Measurements from ENCODE around the gene FLACC1.
A peak's percentile ranks its signal among the peaks of the same experiment; 100 is the strongest.
"Not testable (repeated sequence)": the region's sequence is repeated elsewhere in the genome, so short reads cannot be mapped to it uniquely, and the experiment has no call there.

Gene FLACC1, protein sequence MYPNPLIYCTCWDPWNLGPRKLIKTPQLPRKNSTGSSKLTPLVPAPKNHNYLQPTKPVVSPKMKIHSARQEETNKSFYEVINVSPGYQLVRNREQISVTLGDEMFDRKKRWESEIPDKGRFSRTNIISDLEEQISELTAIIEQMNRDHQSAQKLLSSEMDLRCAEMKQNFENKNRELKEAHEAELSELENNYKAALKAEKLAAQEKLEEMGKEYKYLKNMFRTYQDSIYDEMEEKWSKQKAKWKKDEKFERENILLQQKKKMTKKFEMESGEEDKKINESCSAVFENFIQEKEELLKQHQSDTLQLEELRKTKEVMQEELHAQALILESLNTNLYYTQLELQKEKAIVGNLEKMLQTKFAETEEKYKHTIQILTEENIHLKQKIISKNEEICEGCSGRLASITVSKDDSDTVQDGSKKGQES

GRCh38 chr2:201357221-201357620 is at the start of gene FLACC1:
Gene FLACC1, minus strand, starts transcription at chr2:201357345. Its CDS starts 5,941 bp downstream, at chr2:201351404.
- no peak for FAIRE-seq
- DNase-seq (ENCODE audit: insufficient read length, low spot score): no peak

- FAIRE-seq: no peak
- DNase-seq (ENCODE audit: insufficient read length, low spot score): no peak
Observed at GRCh38 chr2:201406077-201406662, 49.0 kb upstream of the FLACC1 start.

GRCh38 chr2:201404699-201405280 is 47.6 kb upstream of the FLACC1 start:
- FAIRE-seq: no peak
- DNase-seq (ENCODE audit: insufficient read length, low spot score): no peak

- DNase-seq (ENCODE audit: insufficient read length, low spot score) (no peak), FAIRE-seq (peak; percentile 28)
Observed at GRCh38 chr2:201403880-201404279, 46.7 kb upstream of the FLACC1 start.

DNA sequence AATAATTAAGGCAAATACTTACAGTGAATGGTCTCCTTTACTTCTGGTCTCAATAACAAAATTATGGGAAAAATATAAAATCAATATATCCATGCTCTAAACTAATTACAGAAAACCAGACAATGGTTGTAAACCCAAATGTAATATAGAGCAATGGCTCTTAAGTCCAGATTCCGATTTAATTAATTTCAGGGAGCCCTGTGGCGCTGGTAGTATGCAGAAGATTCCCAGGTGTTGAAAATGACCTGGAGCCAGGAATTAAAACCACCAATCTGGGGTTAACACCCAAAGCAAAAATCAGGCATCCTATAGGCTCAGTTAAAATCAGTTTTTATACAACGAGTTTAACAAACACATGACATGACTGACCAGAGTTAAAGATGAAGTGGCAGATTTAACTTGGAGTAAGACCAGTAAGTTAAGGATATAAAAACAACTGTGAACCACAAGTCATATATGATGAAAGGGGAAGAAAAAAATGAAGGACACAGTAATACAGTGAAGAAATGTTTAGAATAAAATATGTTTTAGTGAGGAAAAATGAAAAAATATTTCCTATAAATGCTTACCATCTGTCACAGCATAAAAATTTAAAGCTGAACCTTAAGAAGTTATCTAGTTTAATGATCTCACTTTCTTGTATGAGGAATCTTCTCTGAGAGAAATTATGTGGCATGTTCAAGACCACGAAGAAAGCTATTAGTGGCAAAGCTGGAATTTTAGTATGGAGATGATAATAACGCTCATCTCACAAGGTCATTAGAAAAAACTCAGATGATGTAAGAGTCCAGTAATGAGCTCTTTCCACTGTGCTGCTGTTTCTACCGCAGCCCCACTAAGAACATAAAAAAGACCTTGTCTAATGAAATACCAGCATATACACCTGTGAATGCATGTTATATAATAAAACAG is 45.8 kb upstream of the FLACC1 start:
- DNase-seq (ENCODE audit: insufficient read length, low spot score) (no peak), FAIRE-seq (no peak)

- DNase-seq (ENCODE audit: insufficient read length, low spot score): no peak
Observed at GRCh38 chr2:201401815-201402214, 44.7 kb upstream of the FLACC1 start.

DNA sequence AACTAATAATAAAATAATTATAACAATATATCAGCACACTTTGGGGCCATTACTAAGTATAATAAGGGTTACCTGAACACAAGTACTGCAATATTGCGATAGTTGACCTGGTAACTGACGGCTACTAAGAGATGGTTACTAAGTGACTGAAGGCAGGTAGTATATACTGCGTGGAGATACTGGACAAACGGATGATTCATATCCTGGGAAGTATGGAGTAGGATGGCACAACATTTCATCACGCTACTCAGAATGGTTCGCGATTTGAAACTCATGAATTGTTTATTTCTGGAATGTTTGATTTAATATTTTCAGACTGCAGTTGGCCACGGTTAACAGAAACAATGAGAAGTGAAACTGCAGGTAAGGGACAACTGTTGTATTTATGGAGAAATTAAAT is 39.5 kb upstream of the FLACC1 start:
- FAIRE-seq (no peak), DNase-seq (ENCODE audit: insufficient read length, low spot score) (no peak)

More at GRCh38 chr2:201401815-201402214, 44.7 kb upstream of the FLACC1 start:
- FAIRE-seq: no peak

DNA sequence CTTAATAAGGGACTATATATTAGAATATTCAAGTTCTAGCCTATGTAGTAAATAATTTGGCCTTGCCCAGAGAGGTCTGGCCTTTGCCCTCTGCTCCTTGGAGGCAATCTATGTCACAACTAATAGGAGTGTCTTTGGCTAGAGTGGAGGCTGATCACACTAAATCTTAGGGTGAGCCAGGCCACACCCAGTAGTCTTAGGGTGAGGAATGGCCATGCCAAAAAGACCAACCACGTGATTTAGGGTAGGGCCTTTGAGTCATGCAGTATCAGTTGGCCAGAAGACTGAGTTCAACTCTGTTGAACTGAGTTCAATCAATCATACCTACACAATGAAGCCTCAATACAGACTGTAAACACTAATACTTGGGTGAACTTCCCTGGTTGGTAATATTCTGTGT is 26.0 kb upstream of the FLACC1 start:
- FAIRE-seq (no peak), DNase-seq (ENCODE audit: insufficient read length, low spot score) (no peak)

- FAIRE-seq: no peak
- no peak for DNase-seq (ENCODE audit: insufficient read length, low spot score)
Observed at GRCh38 chr2:201378496-201379397, 21.6 kb upstream of the FLACC1 start.

DNA sequence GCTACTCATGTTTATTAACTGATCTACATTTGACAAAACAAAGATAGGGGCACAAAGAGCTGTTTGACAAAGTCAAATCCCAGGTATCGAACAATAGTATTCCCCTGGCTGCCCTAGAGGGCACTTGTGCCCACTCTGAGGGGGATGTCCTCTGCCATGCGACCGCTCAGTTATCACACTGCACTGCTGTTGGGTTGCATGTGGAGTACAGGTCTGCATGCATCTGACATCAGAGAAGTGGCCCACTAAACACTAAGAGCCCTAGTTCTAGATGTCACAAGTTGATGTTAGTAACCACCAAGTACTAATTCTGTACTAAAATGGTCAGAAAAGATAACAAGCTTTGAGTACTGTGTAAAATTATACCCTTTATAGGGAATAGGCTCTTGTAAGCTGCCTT is 20.1 kb upstream of the FLACC1 start:
- DNase-seq (ENCODE audit: insufficient read length, low spot score) (no peak), FAIRE-seq (no peak)

- DNase-seq (ENCODE audit: insufficient read length, low spot score): no peak
- FAIRE-seq: no peak
Observed at GRCh38 chr2:201369775-201370174, 12.6 kb upstream of the FLACC1 start.

DNA sequence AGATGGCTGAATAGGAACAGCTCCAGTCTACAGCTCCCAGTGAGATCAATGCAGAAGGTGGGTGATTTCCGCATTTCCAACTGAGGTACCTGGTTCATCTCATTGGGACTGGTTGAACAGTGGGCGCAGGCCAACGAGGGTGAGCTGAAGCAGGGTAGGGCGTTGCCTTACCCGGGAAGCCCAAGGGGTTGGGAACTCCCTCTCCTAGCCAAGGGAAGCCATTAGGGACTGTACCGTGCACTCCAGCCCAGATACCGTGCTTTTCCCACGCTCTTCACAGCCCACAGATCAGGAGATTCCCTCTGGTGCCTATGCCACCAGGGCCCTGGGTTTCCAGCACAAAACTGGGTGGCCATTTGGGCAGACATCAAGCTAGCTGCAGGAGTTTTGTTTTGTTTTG is 12.2 kb upstream of the FLACC1 start:
- FAIRE-seq; DNase-seq (ENCODE audit: insufficient read length, low spot score): not testable (repeated sequence)

GRCh38 chr2:201366146-201366545 is 9.0 kb upstream of the FLACC1 start:
- FAIRE-seq: no peak
- no peak for DNase-seq (ENCODE audit: insufficient read length, low spot score)

GRCh38 chr2:201363857-201364560 is 6.9 kb upstream of the FLACC1 start:
- FAIRE-seq (peak; percentile 70), DNase-seq (ENCODE audit: insufficient read length, low spot score) (peak; percentile 19)

DNA sequence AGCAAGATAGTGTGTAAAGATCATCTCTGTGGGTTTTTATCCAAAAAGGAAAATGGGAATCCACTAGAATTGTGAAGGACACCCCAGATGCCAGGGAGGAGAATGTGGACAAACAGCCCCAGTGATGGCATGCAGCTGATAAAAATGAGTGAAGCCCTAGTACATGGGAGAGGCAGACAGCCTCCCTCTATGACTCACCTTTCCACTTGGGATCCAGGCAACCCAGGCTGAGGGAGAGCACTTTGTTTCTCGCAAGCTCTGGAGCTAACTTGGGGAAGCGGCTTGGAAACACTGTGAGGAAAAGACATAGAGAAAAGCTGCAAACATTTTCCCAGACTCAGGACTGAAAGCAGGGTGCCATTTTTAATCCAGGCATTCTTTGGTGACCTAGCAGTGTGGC is 5.3 kb upstream of the FLACC1 start:
- DNase-seq (ENCODE audit: insufficient read length, low spot score) (no peak), FAIRE-seq (no peak)

DNA sequence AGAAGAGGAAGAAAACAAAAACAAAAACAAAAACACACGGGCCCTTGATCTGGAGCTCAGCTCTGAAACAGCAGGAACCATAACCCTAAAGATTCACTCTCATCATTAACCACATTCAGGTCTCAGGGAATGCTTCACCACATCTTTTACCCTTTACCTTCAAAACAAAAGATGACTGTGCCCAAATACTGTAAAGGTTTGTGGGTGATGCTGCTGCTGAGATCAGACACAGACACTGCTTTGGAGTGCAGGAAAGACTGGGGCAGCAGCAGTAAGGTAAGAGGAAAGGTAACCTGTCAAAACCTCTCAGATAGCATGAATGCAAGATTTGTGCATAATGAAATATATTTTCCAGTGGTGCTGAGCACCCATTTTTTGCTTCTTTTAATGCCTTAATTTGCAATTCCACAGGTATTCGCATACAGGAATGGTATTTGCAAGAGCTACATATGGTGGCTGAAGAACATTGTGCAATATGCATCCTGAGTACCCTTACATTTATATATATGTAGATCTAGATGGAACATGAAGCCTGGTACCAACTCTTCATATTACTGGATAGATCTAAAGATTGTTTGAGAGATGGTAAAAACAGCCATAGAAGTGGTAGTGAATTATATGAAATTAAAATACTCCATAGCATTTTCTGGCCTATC is 4.1 kb upstream of the FLACC1 start:
- no peak for FAIRE-seq
- DNase-seq (ENCODE audit: insufficient read length, low spot score): no peak

GRCh38 chr2:201360256-201360655 is 3.1 kb upstream of the FLACC1 start:
- no peak for FAIRE-seq

DNA sequence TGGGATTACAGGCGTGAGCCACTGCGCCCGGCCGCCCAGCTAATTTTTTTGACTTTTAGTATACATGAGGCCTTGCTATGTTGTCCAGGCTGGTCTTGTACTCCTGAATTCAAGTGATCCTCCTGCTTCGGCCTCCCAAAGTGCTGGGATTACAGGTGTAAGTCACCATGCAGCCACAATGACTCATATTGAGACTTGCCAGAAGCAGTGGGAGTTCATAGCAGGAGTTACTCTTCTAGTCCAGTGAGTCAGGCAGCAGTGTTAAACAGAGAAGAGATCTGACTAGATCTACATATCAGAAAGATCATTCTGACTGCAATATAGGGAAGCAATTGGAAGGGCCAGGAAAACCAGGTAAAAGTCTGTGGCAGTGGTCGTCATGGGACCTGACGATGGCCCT is 1.5 kb upstream of the FLACC1 start:
- no peak for DNase-seq (ENCODE audit: insufficient read length, low spot score)
- no peak for FAIRE-seq

More at GRCh38 chr2:201360256-201360655, 3.1 kb upstream of the FLACC1 start:
- DNase-seq (ENCODE audit: insufficient read length, low spot score): no peak

- FAIRE-seq (no peak), DNase-seq (ENCODE audit: insufficient read length, low spot score) (no peak)
Observed at GRCh38 chr2:201353116-201353515, 4.0 kb downstream of the FLACC1 start.

Measured in GM19239 (cell line).